GM21737 (cell line): Measurements from ENCODE around the gene THAP7.
"Not testable (repeated sequence)": the region's sequence is repeated elsewhere in the genome, so short reads cannot be mapped to it uniquely, and the experiment has no call there.

Source experiments
- ATAC-seq: cut with Tn5 transposase; IDR thresholded peaks from one replicate; pipeline ENCODE4 v1.9.1; 2021; ENCODE audit warnings: mild to moderate bottlenecking, moderate library complexity; ENCODE audit not compliant: unreplicated experiment

The THAP7 gene

DNA sequence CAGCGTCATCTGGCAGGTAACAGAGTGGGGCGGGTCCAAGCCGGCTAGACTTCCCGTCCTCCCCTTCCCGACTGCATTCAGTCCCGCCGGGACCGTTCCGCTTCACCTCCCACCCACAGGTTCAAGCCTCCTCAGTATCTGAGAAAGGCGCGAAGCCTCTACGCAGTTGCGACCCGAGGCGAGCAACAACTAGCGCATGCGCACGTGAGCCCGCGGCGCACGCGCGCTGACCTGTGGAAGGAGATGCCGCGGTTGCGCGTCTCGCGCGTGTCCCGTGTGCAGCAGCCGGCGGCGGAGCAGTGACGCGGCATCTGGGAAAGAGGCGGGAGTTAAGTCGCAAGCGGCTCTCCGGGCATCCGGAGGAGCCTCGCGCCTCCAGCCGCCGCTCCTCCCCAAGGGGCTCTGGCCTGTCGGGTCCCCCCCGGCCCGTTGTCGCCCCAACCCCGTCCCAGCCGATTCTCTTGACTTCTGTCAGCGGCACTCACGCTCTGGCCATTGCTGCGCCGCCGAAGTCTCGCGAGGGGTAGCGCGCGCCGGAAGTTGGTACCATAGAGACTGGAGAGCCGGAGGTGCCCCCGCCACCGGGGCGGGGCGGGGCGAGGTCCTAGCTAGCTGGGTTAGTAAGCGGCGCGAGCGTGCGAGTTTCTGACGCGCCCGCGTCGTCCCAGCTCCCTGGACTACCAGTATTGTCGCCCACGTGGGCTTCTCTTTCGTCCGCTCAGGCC lies at the start of gene THAP7:
Gene THAP7 (minus strand): TSS at position 518 of the 725 bp plus-strand sequence. CDS start 207 bp downstream, at position 311.
- ATAC-seq, result peak; percentile 83

- ATAC-seq, result no peak
Measured at GRCh38 chr22:21051145-21051830, 49.4 kb upstream of the THAP7 start.

DNA sequence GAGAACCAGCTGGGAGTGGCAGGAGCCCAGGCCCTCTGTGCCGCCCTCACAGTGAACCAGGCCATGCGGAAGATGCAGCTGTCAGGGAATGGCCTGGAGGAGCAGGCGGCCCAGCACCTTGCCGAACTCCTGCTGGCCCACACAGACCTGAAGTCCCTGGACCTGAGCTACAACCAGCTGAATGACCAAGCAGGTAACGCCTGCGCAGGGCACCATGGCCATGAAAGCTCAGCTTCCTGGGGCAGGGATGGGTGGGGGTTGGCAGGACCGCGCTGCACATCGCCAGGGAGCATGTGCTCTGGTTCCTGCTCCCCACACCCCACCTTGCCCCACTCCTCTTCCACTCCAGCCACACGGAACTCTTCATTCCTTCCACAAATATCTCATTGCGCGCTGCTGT lies 47.0 kb upstream of the THAP7 start:
- not testable (repeated sequence) for ATAC-seq

- ATAC-seq, result not testable (repeated sequence)
Measured at GRCh38 chr22:21048448-21048847, 46.5 kb upstream of the THAP7 start.

- ATAC-seq, result no peak
Measured at GRCh38 chr22:21047730-21048129, 45.8 kb upstream of the THAP7 start.

- no peak for ATAC-seq
Measured at GRCh38 chr22:21047035-21047661, 45.2 kb upstream of the THAP7 start.

DNA sequence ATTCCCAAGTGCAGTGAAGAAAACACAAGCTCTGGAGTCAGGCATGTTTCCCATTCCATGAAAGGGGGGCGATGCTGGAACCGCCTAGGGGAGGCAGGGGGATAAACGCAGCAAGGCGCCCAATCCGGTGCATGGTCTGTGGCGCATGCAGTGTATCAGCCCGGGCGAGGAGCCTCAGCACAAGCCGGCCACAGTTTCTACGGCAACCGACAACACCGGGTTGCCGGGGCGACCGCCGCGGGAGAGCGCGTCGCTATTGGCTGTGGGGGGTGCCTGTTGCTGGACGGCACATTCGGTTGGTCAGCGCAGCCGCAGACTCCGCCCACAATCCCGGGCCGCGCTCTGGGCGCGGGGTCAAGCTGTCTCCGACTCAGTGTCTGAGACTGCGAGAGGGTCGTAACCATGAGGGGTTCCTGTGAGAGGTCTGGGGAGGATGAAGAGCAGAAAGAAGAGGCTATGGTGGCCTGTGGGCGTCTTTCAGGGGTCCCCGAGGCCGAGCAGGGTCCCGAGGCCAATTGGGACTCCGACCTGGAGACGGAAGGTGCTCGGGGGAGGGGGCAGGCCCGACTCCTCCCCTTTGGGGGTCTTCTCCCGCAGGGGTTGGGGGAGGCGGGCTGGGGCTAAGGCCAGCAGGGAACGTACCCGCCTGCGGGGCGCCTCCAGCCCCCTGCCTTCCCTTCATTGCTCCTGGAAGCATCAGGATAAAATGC lies 43.8 kb upstream of the THAP7 start, which contains the start of gene LRRC74B:
Gene LRRC74B (plus strand): TSS at position 362 of the 710 bp plus-strand sequence. CDS start 41 bp downstream, at position 403.
- ATAC-seq, result peak; percentile 86

- ATAC-seq, result no peak
Measured at GRCh38 chr22:21044931-21045584, 43.1 kb upstream of the THAP7 start.

- no peak for ATAC-seq
Measured at GRCh38 chr22:21043860-21044535, 42.1 kb upstream of the THAP7 start.

GRCh38 chr22:21042978-21043859 lies 41.3 kb upstream of the THAP7 start:
- no peak for ATAC-seq

DNA sequence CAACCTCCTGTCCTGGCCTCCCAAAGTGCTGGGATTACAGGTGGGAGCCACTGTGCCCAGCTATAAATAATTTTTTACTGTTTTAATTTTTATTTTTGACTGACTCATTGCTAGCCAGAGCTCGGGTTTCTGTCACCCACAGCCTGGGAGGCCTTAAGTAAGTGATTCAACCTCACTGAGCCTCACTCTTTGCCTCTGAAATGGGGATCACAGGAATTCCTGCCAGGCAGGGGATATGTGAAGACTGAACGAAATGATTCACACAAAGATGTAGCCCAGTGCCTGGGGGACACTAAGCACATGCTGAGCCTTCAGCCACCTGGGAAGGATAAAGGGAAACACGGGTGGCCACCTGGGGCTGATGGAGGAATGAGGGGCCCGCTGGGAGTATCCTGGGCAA lies 40.0 kb upstream of the THAP7 start:
- no peak for ATAC-seq

GRCh38 chr22:21039158-21039557 lies 37.2 kb upstream of the THAP7 start:
- ATAC-seq, result not testable (repeated sequence)

DNA sequence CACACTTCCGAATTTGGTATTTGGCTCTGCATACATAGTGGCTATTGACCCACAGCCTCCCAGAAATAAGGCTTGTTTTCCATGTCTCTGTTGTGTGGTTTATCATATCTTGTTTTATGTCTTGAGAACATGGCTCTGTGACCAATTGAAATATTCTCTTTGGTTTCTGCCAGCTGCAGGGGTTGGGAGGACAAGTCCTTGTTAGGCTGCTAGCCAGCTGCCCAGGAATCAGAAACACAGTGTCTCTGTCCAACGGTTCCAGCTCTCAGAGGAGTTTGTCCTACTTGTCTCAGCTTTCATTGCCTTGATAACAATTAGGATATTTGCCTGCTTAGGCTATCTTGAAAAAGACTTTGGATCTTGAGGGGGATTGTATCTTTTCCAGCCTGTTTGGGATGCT lies 36.5 kb upstream of the THAP7 start:
- no peak for ATAC-seq

DNA sequence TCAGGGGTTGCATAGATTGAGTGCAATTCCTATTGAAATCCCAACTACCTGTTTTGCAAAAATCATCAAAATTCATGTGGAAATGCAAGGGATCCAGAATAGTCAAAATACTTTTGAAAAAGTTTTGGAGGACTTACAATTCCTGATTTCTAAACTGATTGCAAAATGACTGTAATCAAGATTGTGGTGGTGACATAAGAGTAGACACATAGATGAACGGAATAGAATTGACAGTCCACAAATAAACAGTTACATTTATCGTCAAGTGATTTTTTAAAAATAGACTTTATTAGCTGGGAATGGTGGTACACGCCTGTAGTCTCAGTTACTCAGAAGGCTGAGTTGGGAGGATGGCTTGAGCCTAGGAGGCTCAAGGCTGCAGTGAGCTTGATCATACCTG lies 33.1 kb upstream of the THAP7 start:
- no peak for ATAC-seq

GRCh38 chr22:21033895-21034294 lies 32.0 kb upstream of the THAP7 start:
- no peak for ATAC-seq

GRCh38 chr22:21032868-21033688 lies 31.2 kb upstream of the THAP7 start:
- no peak for ATAC-seq

DNA sequence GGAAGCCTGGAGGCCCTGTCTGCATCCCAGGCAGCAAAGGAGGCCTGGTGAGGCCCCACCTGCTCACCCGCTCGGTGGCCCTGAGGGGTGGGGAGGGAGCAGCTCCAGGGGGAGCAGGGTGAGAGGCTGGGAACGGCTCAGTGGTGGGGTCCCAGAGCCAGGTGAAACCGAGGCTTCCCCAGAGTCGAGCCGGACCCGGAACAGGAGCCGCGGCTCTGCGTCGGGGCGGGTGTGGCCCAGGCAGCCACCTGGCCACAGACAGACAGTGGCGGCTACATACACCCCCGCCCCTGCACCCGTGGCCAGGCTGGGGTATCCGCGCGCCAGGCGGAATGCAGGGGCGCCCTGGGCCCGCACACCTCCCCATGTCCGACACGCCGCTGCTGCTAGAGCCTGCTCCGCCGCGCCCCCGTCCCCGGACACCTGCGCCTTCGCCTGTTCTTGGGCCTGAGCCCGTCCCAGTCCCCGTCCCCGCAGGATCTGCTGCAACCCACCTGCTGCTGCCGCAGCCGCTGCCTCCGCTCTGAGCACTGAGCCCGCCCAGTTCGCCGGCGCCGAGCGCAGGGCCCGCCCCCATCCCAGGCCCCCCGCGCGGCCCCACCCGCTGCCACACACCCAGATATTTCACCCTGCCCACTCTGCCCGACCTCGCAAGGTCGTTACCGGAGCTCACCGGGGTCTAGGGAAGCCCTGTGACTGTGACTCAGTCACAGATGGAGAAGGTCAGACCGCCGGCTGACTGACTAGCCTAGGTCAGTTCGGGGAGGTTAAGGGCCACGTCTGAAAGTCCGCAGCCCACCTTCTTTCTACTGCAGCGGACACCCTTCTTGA lies 30.3 kb upstream of the THAP7 start, which contains the start of gene SLC7A4:
Gene SLC7A4 (minus strand): TSS at position 525 of the 831 bp plus-strand sequence. CDS start 749 bp downstream, outside the sequence.
- ATAC-seq, result no peak
